NCI-H1105 (cell line): Measurements from ENCODE around the gene PDZRN3.

Source experiments
- DNase-seq: peaks from one replicate; lab custom pipeline; 2025; lab: John Stamatoyannopoulos, UW

Gene PDZRN3

DNA sequence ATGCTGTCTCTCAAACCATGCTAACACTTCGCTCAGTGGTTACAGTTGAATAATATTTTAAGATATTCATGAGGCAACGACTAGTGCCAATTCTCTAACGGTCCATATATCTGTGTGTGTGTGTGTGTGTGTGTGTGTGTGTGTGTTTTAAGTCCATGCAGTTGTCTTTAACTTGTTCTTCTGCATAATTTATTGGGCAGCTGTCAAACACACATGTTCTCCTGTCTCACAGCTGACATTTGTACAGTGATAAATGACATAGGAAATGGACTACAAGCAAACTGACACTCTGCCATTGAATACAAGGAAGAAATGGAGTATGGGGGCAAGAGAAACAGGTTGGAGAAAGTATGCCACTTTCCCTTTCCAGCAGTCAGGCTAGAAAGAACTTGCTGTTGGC is 172.0 kb downstream of the PDZRN3 start:
- DNase-seq = no peak

DNA sequence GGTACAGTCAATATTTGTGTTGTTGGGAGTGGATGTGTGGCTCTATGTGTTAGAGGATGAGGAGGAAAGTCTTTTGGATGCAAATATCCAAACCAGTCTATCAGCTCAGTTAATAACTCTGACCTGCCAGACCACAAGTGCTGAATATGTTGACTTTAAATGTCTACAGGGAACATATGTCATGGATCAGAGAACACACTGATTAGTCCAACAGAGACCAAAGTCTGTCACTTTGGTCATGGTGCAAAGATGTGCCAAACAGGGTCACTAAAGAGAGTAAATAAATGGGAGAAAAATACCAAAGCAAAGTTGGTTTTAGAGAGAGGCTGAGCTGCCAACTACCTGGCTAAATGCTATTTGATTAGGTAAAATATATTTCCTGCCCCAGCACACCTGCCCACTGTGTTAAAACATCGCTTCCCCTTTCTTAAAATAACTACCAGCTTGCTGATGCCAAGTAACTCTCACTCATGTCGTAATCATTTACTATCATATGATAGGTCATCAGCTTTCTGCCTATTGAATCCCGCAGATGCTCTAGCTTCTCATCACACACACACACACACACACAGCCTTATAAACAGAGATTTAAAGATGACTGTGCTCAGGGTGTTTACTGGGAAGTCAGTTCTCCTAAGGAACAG is 173.3 kb downstream of the PDZRN3 start:
- DNase-seq = peak; percentile 53

DNA sequence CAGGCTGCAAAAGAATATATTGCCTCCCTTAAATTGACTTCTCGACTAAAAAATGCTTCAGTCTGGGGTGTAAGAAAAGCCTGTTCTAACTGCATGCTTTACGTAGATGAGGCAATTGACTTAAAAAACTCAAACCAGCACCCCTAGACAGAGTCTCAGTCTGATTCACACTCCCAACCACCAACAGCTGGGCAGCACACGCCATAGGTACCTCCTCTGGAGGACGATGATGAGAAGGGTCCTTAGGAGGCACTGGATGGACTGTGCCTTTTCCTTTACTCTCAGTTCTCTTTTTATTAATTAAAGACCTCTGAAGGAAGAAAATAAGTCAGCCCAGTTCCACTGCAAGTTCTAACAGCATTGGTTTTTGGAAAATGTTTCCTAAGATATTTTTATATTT is 175.0 kb downstream of the PDZRN3 start:
- no peak for DNase-seq

DNA sequence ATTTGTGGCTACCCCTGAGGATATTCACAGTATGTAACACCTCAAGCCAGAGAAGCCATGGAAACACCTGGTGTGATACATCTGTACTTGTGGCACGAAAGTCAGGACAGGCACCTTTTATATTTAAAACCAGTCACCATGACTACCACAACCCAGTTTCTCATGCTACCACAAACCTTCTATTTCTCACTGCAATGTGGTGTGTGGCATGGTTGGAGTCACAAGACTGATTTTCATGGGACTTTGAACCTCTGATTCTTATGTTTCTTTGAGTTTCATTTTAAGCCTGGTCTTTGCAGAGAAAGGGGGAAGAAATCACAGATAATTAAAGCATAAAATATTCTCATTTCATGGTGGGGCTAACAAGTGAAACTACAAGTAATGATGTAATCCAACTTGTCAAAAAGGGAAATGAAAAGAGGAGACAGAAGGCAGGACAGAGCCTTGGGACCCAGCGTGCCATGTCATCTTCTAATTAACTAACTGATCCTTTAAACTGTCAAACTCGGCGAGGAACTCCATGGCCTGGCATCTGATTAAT is 175.9 kb downstream of the PDZRN3 start:
- no peak for DNase-seq

DNA sequence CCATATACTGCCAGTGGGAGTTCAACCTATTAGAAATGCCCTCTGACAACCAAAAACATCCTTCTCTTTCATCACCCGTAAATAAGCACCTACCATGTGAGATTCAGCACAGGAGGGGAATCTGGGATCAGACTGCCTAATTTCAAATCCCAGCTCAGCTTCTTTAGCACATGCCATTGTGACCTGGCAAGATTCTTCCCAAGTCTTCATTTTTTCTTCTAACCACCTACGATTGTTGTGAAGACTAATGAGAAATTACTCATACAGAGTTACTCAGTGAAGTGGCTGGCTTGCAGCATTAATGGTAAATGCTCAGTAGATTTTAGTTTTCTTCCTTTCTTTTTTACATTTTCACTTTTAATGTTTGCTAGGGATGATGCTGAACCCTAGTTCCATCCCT is 176.7 kb downstream of the PDZRN3 start:
- no peak for DNase-seq

DNA sequence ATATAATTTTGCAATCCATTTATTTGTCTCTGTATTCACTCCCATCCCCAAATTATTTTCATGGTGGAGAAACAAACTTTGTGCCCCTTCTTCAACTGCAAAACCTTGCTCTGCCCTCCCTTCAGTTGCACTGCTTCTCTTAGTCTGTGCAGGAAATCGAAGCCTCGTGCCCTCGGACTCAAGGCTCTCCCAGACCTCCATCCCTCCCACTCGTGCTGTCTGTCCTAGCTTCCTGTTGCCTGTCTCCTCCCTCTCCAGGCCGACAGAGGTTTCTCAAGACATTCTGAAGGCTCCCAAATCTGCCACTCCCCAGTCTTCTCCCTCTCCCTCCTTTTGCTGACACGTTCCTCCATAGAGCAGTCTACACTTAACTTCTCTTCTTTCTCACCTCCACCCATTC is 177.6 kb downstream of the PDZRN3 start:
- no peak for DNase-seq

DNA sequence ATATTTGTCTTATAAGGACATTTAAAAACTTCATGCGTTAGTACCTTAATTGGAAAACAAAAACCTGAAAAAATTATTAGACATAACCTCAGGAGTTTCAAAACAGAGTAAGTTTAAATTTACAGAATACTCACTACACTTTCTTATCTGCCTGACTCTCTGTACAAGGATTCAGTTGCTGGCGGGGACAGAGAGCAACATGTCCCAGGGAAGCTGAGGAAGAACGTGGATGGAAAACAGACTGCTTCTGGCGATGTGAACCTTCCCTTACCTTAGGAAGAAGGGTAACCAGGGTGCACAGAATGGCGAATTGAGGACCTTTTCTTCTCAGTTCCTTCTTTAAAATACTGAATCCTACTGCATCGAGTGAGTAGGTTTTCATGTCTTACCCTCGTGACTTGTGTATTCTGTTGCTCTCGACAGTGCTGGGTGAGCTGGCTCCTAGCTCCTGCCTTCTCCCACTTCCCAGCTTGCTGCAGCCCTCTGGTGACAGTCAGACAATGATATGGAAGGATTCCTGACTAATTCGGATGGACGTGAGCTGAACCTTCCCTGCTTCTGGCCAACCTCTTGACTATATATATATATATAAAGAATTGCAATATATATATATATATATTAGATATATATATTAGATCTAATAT is 178.2 kb downstream of the PDZRN3 start:
- no peak for DNase-seq

DNA sequence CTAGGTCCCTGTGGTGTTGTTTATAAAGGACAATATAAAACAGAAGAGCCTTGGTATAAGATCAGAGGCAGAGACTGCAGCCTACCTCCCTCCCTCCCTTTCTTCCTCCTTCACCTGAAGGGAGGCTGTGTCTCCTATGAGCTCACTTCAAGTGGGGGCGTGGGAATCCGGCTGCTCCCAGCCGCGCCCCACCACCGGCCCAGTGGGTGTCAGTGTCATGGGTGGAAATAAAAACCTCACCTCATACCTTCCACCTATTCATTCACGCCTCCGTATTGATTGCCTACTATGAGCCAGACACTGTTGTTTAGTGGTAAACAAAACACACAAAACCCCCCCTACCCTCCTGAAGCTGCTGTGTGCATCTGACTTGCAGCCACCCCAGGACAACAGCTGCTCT is 181.9 kb downstream of the PDZRN3 start:
- DNase-seq = no peak

DNA sequence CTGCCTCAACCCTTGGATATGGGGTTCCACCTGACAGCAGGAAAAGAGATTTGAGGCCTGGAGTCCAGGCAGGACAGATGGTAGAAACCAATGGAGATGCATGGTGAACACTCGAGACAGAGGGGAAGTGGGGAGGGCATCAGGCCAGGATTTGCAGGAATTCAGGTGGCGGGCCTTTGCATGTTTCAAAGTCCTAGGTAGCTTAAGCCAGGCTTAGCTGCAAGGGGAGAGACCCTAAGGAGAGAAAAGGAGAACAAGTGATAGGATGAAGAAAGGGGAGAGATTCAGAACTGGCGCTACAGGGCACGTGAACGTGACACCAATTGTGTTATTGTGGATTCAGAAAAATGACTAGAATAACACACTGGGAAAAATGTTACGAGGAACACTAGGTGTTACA is 182.6 kb downstream of the PDZRN3 start:
- no peak for DNase-seq

DNA sequence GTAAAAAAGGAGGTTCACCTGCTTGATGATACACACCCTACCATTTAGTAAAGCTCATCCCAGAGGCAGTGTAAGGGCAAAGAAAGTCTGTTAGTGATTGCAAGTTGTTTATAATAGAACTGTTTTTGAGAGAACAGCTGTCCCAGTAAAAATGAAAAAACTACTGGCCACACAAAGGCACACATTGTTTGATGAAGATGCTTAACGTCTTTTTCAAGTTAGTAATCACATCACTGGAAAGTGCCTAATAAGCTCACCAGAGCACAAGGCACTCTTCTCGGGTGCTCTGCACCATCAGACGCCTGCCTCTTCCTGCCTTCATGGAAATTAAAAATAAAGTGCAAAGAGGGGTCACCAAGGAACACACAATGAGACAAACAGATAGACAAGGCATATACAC is 186.9 kb downstream of the PDZRN3 start:
- DNase-seq = no peak

DNA sequence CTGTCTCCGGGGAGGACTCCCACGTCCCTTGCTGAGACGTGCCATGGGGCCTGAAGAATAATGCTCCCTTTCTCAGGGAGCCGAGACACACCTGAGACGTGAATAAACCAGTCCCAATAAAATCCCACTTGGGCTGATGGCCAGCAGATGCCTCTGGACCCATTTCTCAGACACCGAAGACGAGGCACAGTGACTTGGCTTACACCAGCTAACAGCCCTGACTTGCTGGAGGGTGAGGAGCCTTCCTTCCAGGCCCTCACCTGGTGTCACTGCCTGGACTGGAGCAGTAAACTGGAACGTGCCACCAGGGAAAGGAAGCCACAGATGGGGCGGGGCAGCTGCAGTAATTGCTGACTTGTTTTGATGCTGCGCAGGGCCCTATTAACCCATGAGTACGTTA is 189.7 kb downstream of the PDZRN3 start:
- DNase-seq = no peak

DNA sequence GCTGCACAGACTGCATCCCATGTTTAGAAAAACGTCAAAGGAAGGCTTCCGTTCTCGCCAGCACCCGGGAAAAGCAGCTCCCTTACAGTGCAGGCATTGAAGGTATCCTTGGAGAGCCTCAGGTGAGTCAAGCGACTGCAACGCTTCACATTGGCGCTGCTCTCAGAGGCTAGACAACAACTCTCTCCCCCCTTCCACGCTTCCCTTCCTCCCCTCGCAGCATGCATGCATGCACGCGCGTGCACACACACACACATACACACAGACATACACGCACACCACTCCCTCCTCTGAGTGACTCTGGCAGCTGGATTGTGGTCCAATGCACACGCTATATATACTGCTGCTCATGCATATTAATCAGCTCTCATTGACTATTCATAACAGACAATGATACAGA is 191.1 kb downstream of the PDZRN3 start:
- no peak for DNase-seq

DNA sequence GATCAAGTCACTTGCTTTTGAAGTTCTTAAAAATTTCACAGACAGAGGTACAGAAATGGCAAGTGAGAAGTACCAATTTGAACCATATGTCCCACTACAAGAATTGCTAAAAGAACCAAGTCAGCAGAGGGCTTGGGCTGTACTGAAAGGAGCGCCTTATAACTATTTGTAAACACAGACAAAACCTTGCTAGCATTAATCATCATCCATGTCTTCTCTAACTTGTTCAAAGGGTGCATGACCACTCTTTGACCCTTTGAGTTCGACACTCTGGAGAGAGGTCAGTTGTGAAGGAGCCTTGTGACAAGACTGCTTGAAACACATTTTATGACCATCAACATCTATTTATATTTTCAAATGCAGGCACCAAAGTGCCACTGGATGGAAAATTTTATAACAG is 191.7 kb downstream of the PDZRN3 start:
- DNase-seq = no peak

DNA sequence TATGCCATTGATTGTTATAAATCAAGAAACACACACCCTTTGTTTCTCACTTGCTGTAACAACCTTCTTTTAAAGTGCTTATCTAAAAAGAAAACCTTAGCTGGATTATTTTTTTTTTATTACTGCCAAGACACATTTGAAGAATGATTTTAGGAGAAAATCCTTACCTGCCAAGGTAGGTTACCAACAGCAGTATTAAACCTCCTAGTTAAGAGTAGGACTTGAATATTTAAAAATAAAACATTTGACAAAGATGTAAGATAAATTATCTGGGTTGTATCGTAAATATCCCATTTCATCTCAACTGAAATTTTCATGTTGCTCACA is 192.1 kb downstream of the PDZRN3 start:
- no peak for DNase-seq

DNA sequence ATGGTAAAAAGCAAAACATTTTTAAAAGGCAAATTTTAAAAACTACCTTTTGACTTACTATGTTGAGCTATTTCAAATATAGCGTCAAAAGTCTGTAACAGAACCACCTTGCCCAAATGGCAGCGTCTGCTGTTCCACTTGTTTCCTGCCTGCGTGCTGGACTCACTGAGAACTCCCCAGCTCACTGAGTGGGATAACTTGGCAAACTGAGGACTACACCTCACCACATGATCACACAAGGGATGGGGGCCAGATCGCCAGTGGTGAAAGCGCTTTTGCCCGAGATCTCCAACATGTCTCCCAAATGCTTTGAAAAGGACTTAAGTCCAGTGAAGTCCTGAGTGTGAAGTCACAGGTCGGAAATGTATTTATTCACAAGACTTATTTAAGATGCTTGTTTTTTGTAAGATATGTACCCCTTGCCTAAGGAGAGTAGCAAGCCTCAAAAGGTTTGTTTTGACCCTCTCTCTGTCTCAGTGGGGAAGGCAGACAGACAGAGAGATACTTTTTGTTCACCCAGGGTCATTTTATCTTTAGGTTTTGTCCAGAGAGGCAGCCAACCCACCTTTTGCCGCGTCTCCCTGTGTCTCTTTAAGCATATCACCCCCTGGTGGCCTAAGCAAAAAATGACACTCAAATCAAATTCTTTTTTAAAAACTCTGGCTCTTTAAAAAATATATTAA is 192.6 kb downstream of the PDZRN3 start:
- DNase-seq = no peak

DNA sequence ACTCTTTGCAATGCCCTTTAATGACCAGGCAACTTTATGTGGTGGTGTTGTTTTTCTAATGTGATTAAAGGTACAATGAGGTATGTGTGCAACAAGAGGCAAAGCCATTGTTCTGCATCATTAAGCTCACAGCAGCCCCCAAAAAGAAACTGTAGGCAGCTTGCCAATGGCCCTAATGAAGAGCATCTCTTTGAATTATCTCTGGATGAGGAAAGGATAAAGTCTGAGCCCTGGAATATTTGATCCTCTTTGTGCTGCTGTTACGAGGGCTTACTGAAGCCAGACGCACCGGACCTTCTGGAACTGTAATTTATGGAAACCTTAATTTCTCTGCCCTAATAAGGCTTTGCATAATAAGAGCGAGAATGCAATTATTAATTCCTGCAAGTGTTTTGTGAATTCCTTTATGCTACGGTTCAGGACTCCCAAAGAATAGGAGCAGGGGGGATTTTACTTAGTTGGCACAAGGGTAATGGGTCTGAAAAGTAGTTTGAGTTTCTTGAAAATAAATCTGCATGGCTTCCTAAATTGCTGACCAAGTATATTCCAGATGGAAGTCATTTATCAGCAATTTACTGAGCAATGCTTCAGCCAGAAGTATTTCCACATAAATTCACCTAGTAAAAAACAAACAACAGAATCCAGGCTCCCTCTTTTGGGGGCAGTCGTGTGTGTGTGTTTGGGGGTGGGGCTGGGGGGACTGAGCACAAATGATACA is 193.4 kb downstream of the PDZRN3 start:
- DNase-seq = peak; percentile 26

DNA sequence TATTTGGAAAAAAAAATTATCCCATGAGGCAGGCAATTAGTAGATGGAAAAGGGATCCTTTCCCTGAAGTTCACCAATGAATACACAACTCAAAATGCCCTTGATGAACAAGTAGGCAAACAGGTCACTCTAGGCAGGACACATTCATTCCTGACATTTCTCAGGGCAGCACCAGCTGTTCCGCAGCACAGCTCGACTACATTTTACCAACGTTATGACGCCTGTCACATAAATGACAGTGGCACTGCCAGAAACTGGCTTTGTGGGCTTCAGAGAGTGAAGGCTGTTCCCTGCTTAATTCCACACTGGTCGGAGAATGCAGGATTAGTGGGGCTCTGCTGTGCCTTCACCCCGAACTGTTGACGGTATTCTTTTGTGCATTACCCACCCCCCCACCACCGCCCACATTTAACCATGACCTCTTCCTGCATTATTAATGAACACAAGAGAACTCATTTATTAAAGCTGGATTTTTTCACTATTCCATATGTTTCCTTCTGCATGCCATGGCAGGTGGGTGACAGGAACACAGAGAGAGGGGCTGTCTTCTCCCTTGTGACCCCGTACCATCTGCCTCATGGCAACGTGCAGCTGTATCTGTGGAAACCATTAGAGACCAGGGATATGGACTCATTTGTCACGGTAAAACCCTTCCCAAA is 197.6 kb downstream of the PDZRN3 start:
- no peak for DNase-seq

DNA sequence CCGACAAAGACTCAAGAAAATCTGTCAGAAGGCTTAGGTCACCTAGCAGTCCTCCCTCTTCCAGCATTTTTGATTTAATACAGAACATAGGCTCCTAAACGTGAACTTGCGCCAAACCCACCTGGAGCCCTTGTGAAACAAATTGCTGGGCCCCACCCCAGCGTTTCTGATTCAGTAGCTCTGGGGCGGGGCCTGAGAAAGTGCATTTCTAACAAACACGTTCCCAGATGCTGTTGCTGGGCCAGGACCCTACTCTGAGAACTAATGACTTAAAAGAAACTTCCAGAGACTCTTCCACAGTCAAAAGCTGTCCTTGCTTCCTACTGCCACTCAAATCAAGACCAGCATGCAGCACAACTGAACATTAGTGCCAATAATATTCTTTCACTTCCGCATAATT is 198.1 kb downstream of the PDZRN3 start:
- no peak for DNase-seq

DNA sequence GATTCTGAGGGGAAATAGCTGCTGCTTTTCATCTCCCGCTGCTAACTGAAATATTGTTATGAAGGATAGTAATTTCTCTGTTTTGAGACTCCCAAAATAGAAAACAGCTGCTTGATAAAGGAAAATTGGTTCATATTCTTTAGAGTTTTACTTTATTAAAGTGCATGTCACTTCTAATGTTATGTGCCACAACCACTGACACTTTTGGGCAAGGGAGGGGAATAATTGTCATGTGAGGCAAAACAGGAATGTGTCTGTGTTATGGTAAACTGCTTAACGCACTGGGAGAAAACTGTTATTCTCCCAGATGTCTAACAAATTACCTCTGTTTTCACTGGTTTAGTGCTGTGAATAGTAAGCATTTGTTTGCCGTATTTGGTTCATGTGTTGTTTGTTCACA is 201.6 kb downstream of the PDZRN3 start:
- no peak for DNase-seq

DNA sequence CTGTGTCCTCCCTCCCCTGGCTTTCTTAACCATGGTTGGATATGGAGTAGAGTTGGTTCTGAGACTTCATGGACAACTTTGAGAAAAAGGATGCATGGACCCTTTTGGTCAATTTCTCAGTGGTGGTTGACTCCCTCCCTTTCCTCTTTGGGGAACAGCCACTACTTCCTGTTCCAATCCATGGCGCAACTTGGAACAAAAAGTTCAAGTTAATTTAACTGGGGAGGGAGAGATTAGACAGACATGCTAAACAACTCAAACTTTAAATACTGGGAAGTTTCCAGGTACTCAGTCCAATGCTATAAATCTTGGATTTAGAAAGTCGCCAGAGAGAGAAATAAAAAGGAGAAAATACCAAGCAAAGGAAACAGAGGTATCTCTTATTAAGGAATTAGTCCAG is 202.2 kb downstream of the PDZRN3 start:
- DNase-seq = no peak

DNA sequence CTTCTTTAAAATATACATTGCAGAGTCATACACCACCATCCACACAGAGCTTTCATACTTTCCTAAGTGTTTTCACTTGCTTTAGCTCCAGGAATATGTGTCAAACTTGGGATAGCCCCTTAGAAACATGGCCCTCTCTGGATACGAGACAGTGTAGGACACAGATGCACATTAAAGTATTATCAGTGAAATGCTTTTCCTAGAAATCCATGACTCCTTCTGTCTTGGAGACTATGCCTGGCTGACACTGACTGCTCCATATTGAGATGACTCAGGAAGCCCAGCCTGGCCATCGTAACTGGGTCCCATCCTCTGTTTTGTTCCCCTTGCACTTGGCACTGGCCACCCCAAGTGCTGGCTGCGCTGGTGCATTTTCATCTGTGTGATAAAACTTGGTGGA is 204.8 kb downstream of the PDZRN3 start:
- DNase-seq = no peak

DNA sequence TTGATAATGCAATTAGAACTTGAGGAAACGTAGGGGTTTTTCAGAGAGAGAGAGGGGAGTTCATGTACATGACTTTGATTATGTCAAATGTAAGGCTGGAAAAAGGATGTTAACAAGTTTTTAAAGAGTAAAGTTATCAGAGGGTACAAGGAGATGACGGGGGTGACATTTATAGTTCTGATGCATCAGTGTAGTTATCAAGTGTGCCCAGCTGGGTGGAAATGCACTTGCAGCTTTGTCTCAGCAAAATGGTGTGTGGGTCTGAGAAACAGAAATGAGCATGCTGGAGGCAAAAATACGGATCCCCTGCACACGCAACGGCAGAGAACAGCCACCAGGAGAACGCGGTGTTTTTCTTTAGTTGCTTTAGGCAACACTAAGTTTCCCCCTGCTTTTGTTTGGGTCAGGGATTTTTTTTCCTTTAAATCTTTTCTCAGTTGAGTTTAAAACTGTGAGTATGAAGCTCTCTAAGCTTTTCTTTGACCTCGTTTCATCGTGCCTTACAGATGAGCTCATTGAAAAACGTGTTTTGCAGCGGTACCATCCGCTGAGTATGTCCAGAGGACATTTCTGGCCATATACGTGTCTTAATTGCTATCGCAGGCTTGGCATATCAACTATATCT is 205.4 kb downstream of the PDZRN3 start:
- no peak for DNase-seq
